GM21717 (cell line): ENCODE results near the gene RANBP17.

Experiments
- ATAC-seq: cut with Tn5 transposase; IDR thresholded peaks from one replicate; pipeline ENCODE4 v1.9.1; 2021; ENCODE audit warnings: mild to moderate bottlenecking, moderate library complexity; ENCODE audit not compliant: unreplicated experiment

Gene RANBP17

DNA sequence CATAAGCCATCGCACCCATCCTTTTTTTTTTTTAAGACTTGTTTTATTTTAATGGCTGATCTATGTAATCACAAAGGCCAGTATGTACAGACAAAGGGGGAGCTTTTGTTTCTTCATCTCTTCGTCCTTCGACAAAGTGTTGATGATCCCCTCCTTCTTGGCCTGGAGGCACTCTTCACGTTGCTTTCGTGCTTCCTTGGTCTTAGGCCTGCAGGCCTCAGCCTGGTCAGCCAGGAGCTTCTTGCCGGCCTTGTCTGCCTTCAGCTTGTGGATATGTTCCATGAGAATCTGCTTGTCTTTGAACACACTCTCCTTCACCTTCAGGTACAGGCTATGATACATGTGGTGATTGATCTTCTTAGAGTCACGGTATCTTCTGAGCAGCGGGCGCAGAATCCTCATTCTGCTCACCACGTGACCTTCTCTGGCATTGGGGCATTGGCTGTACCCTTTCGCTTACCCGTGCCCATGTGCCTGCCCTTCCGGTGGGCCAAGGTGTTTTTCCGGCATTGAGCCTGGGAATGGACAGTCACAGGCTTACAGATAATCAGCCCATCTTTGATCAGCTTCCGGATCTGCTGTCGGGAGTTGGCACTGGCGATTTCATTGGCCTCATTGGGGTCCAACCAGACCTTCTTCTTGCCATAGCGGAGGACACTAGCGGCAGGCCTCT is 483.3 kb downstream of the RANBP17 start:
- ATAC-seq, result no peak
